Measurements from ENCODE around the gene ATP5PD.

ATP5PD gene

DNA sequence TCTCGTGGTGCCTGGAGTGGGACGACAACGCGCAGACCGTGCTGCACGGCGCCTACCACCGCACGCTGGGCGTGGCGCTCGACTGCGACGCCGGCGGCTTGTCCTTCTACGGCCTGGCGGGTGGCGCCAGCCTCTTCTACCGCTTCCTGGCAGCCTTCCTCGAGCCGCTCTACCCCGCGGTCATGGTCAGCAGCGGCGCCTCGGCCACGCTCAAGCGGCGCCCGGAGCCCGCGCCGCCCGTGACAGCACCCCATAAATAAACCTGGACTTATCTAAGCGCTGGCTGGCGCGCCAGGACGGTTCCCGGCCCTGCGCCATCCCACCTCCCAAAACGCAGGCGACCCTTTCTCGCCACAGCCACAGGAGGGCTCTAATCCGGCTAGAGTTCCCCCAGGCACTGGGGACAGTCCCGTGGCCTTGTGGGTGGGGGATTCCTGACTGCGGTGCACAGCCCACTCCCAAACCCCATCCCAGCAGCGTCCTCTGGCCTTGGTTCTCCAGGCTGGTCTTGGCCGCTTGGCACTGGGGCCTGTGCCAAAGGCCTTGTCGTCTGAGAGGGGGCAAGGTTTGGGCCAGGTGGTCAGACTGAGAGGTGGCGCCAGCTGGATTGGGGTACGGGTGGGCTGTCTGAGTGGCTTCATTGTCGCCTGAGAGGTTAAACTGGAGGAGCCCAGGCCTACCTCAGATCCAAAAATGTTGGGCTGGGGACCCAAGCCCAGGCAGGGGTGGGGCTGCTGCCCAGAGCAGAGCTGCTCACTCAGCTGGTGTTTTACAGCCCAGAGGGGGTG, 30.9 kb upstream of the ATP5PD start:
- peak overlapping the region; percentile 88 for H4K91ac ChIP-seq (ENCODE audit: low read length)
- peak overlapping the region; percentile 99 for H3K27ac ChIP-seq (ENCODE audit: low read length, poor library complexity, severe bottlenecking)
- WGBS: 96% methylated on average over 52 of the region's 53 CpGs
- H3K4ac ChIP-seq (ENCODE audit: low read depth in 1 of 2, low read length in 2 of 2): peak overlapping the region; percentile 13 to 66
- peak overlapping the region; percentile 51 for H3K9ac ChIP-seq (ENCODE audit: low read length)
- H3K18ac ChIP-seq (ENCODE audit: low read depth in 1 of 2, low read length in 2 of 2): peak overlapping the region; percentile 67 to 78
- peak overlapping the region; percentile 96 for H4K8ac ChIP-seq (ENCODE audit: low read length)
- H2BK15ac ChIP-seq (ENCODE audit: low read depth, poor library complexity, severe bottlenecking): peak overlapping the region; percentile 75
- H2BK5ac ChIP-seq (ENCODE audit: low read depth, low read length, poor library complexity, severe bottlenecking): peak overlapping the region; percentile 97
- peak overlapping the region; percentile 82 for H2BK120ac ChIP-seq (ENCODE audit: low read depth, low read length)
- no peak overlapping the region for H2AFZ ChIP-seq (ENCODE audit: low read depth, low read length)
- peak overlapping the region in 1 of 2 experiments; percentile 79 for H3K14ac ChIP-seq (ENCODE audit: low read length in 2 of 2)
- H3K4me1 ChIP-seq (ENCODE audit: control insufficient read depth, insufficient read depth, low read depth, low read length): peaks cover 37% of the 10 kb centered on the region
- DNase-seq: no peak
- H3K23ac ChIP-seq (ENCODE audit: low read length in 2 of 2): no peak overlapping the region
- peaks cover 0 to 2% of the 10 kb centered on the region in 2 experiments for H3K36me3 ChIP-seq (ENCODE audit: control insufficient read depth in 1 of 2, insufficient read depth in 2 of 2, low read depth in 1 of 2, low read length in 2 of 2)
- H3K4me2 ChIP-seq (ENCODE audit: low read length, poor library complexity, severe bottlenecking): peak overlapping the region; percentile 25
- H3K27me3 ChIP-seq (ENCODE audit: control insufficient read depth in 1 of 2, insufficient read depth in 1 of 2, low read length in 2 of 2): no peaks in the 10 kb centered on the region
- H2BK12ac ChIP-seq (ENCODE audit: low read length in 2 of 2): peak overlapping the region; percentile 51 to 98
- peaks cover 2% of the 10 kb centered on the region for H3K79me1 ChIP-seq (replicated peaks; ENCODE audit: low read length, poor library complexity, severe bottlenecking)
- H3K4me3 ChIP-seq (ENCODE audit: insufficient read depth in 1 of 2, low read depth in 1 of 2, low read length in 2 of 2): no peak overlapping the region
- H3K9me3 ChIP-seq (ENCODE audit: control insufficient read depth, low read length): no peaks in the 10 kb centered on the region
- H2AK5ac ChIP-seq (ENCODE audit: low read length, severe bottlenecking): peak overlapping the region; percentile 100

DNA sequence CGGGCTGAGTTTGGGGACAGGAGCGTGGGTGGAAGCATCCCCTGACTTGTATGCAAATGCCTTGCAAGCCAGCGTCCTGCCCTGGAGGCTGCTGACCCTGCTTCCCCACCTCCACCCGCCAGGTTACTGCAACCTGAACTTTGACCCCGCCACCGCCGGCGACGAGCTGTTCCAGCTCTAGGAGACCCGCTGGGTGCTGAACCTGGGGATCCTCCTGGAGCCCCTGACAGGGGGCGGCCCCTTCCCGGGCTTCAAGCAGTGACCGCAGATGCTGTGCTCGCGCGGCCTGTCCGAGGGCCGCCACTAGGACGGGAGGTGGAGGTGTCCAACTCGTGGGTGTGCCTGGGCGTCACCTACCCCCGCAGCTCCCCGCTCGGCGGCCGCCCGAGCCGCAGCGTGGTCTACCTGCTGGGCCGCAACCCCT, 30.3 kb upstream of the ATP5PD start:
- peak overlapping the region; percentile 51 for H3K9ac ChIP-seq (ENCODE audit: low read length)

DNA sequence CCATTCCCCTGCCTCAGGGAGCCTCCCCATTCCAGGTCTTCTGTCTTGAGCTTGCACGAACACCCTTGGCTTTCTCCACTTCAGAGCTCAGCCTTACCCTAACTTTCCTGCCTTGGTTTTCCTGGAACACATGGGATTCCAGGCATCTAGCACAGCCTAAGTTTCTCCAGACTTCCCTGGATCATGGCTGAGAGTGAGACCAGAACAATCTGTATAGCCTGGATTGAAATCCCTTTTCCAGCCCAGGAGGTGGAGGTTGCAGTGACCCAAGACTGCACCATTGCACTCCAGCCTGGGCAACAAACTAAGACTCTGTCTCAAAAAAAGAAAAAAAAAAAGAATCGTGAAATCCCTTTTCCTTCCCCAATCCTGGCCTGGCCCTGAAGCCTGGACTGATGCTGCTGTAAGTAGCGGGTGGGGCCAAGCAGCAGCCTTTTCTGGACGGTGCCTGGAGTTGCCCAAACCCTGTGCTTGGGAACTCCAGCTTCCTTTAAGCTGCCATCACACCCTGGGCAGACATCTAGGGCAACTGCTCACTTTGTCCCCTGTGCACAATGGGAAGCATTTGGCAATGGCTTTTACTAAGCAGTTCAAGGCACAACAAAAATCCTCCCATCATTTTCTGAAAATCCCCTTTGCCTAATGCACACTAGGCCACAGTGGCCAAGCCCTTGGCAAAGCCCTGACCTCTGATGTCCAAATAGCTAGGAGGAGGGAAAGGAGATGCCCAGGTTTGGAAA, 29.0 kb upstream of the ATP5PD start:
- peak overlapping the region; percentile 3 for H2BK5ac ChIP-seq (ENCODE audit: low read depth, low read length, poor library complexity, severe bottlenecking)
- no peak overlapping the region for H3K4me3 ChIP-seq (ENCODE audit: insufficient read depth in 1 of 2, low read depth in 1 of 2, low read length in 2 of 2)
- no peak overlapping the region for H2AFZ ChIP-seq (ENCODE audit: low read depth, low read length)
- no peak overlapping the region for H3K18ac ChIP-seq (ENCODE audit: low read depth in 1 of 2, low read length in 2 of 2)
- H4K91ac ChIP-seq (ENCODE audit: low read length): no peak overlapping the region
- H3K4me1 ChIP-seq (ENCODE audit: control insufficient read depth, insufficient read depth, low read depth, low read length): peaks cover 30% of the 10 kb centered on the region
- peak overlapping the region; percentile 39 for H4K8ac ChIP-seq (ENCODE audit: low read length)
- H3K23ac ChIP-seq (ENCODE audit: low read length in 2 of 2): no peak overlapping the region
- no peaks in the 10 kb centered on the region for H3K9me3 ChIP-seq (ENCODE audit: control insufficient read depth, low read length)
- H2AK5ac ChIP-seq (ENCODE audit: low read length, severe bottlenecking): peak overlapping the region; percentile 61
- no peak overlapping the region for H2BK120ac ChIP-seq (ENCODE audit: low read depth, low read length)
- peaks cover 0 to 2% of the 10 kb centered on the region in 2 experiments for H3K36me3 ChIP-seq (ENCODE audit: control insufficient read depth in 1 of 2, insufficient read depth in 2 of 2, low read depth in 1 of 2, low read length in 2 of 2)
- H3K14ac ChIP-seq (ENCODE audit: low read length in 2 of 2): no peak overlapping the region
- H2BK12ac ChIP-seq (ENCODE audit: low read length in 2 of 2): peak overlapping the region in 1 of 2 experiments; percentile 54
- DNase-seq: no peak
- 72% methylated on average over 4 of the region's 4 CpGs for WGBS
- no peaks in the 10 kb centered on the region for H3K27me3 ChIP-seq (ENCODE audit: control insufficient read depth in 1 of 2, insufficient read depth in 1 of 2, low read length in 2 of 2)
- H3K79me1 ChIP-seq (replicated peaks; ENCODE audit: low read length, poor library complexity, severe bottlenecking): peaks cover 2% of the 10 kb centered on the region
- H3K4me2 ChIP-seq (ENCODE audit: low read length, poor library complexity, severe bottlenecking): no peak overlapping the region
- no peak overlapping the region for H2BK15ac ChIP-seq (ENCODE audit: low read depth, poor library complexity, severe bottlenecking)
- H3K9ac ChIP-seq (ENCODE audit: low read length): no peak overlapping the region
- no peak overlapping the region for H3K4ac ChIP-seq (ENCODE audit: low read depth in 1 of 2, low read length in 2 of 2)
- H3K27ac ChIP-seq (ENCODE audit: low read length, poor library complexity, severe bottlenecking): no peak overlapping the region

More for the DNA sequence above, 30.3 kb upstream of the ATP5PD start:
- no peaks in the 10 kb centered on the region for H3K27me3 ChIP-seq (ENCODE audit: control insufficient read depth in 1 of 2, insufficient read depth in 1 of 2, low read length in 2 of 2)
- WGBS: 90% methylated on average over 30 of the region's 30 CpGs
- peak overlapping the region; percentile 25 for H4K91ac ChIP-seq (ENCODE audit: low read length)
- H2BK5ac ChIP-seq (ENCODE audit: low read depth, low read length, poor library complexity, severe bottlenecking): no peak overlapping the region
- no peak overlapping the region for H3K4me3 ChIP-seq (ENCODE audit: insufficient read depth in 1 of 2, low read depth in 1 of 2, low read length in 2 of 2)
- no peak overlapping the region for H4K8ac ChIP-seq (ENCODE audit: low read length)
- DNase-seq: no peak
- H3K79me1 ChIP-seq (replicated peaks; ENCODE audit: low read length, poor library complexity, severe bottlenecking): peaks cover 2% of the 10 kb centered on the region
- H3K4me1 ChIP-seq (ENCODE audit: control insufficient read depth, insufficient read depth, low read depth, low read length): peaks cover 33% of the 10 kb centered on the region
- no peak overlapping the region for H2BK120ac ChIP-seq (ENCODE audit: low read depth, low read length)
- H3K36me3 ChIP-seq (ENCODE audit: control insufficient read depth in 1 of 2, insufficient read depth in 2 of 2, low read depth in 1 of 2, low read length in 2 of 2): peaks cover 0 to 2% of the 10 kb centered on the region in 2 experiments
- H3K18ac ChIP-seq (ENCODE audit: low read depth in 1 of 2, low read length in 2 of 2): no peak overlapping the region
- H2AFZ ChIP-seq (ENCODE audit: low read depth, low read length): no peak overlapping the region
- H3K23ac ChIP-seq (ENCODE audit: low read length in 2 of 2): no peak overlapping the region
- H2BK12ac ChIP-seq (ENCODE audit: low read length in 2 of 2): peak overlapping the region in 1 of 2 experiments; percentile 98
- peak overlapping the region in 1 of 2 experiments; percentile 71 for H3K14ac ChIP-seq (ENCODE audit: low read length in 2 of 2)
- peak overlapping the region in 1 of 2 experiments; percentile 6 for H3K4ac ChIP-seq (ENCODE audit: low read depth in 1 of 2, low read length in 2 of 2)
- no peak overlapping the region for H3K27ac ChIP-seq (ENCODE audit: low read length, poor library complexity, severe bottlenecking)
- no peak overlapping the region for H3K4me2 ChIP-seq (ENCODE audit: low read length, poor library complexity, severe bottlenecking)
- H3K9me3 ChIP-seq (ENCODE audit: control insufficient read depth, low read length): no peaks in the 10 kb centered on the region
- peak overlapping the region; percentile 100 for H2AK5ac ChIP-seq (ENCODE audit: low read length, severe bottlenecking)
- no peak overlapping the region for H2BK15ac ChIP-seq (ENCODE audit: low read depth, poor library complexity, severe bottlenecking)

DNA sequence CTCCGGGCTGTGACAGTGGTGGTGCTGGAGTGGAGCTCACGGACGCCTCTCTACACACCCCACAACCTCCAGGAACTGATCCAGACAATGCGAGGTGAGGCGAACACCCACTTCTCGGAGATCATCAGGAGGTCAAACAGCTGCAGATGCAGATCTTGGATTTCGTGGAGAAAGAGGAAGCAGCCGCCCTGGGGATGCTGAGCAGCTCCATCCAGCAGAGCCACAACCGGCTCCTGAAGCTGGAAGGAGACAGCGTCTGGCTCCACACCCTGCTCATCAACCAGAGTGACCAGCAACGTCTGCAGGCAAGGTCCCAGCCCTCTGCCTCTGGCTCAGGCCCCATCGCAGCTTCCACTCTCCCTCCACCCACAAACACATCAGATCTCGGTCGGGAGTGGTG, 27.8 kb upstream of the ATP5PD start:
- Histone ChIP-seq H3K18ac (ENCODE audit: low read depth in 1 of 2, low read length in 2 of 2) (no peak overlapping the region), H2BK5ac (ENCODE audit: low read depth, low read length, poor library complexity, severe bottlenecking) (no peak overlapping the region), H3K9ac (ENCODE audit: low read length) (no peak overlapping the region), H4K8ac (ENCODE audit: low read length) (no peak overlapping the region), H3K4me3 (ENCODE audit: insufficient read depth in 1 of 2, low read depth in 1 of 2, low read length in 2 of 2) (no peak overlapping the region), H2AK5ac (ENCODE audit: low read length, severe bottlenecking) (peak overlapping the region; percentile 5), H3K9me3 (ENCODE audit: control insufficient read depth, low read length) (no peaks in the 10 kb centered on the region), H3K4ac (ENCODE audit: low read depth in 1 of 2, low read length in 2 of 2) (no peak overlapping the region), H3K14ac (ENCODE audit: low read length in 2 of 2) (no peak overlapping the region), H2BK15ac (ENCODE audit: low read depth, poor library complexity, severe bottlenecking) (no peak overlapping the region), H3K79me1 (replicated peaks; ENCODE audit: low read length, poor library complexity, severe bottlenecking) (peaks cover 2% of the 10 kb centered on the region), H3K36me3 (ENCODE audit: control insufficient read depth in 1 of 2, insufficient read depth in 2 of 2, low read depth in 1 of 2, low read length in 2 of 2) (peaks cover 0 to 2% of the 10 kb centered on the region in 2 experiments), H3K23ac (ENCODE audit: low read length in 2 of 2) (peak overlapping the region in 1 of 2 experiments; percentile 14), H3K27ac (ENCODE audit: low read length, poor library complexity, severe bottlenecking) (no peak overlapping the region), H3K4me1 (ENCODE audit: control insufficient read depth, insufficient read depth, low read depth, low read length) (peaks cover 29% of the 10 kb centered on the region), H2BK12ac (ENCODE audit: low read length in 2 of 2) (peak overlapping the region in 1 of 2 experiments; percentile 49), H3K4me2 (ENCODE audit: low read length, poor library complexity, severe bottlenecking) (no peak overlapping the region), H2BK120ac (ENCODE audit: low read depth, low read length) (no peak overlapping the region), H2AFZ (ENCODE audit: low read depth, low read length) (no peak overlapping the region), H3K27me3 (ENCODE audit: control insufficient read depth in 1 of 2, insufficient read depth in 1 of 2, low read length in 2 of 2) (no peaks in the 10 kb centered on the region), H4K91ac (ENCODE audit: low read length) (no peak overlapping the region)
- WGBS: 85% methylated on average over 14 of the region's 14 CpGs
- no peak for DNase-seq
